Body of pancreas (tissue), 4 donors: Measurements from ENCODE around the gene PHKA2.

Experiments used
- CTCF ChIP-seq, 7 experiments: fragments of 450-650 bp in 4 of 7; fragments of 200-600 bp in 3 of 7; sonication (generic) in 3 of 7; IDR thresholded peaks; one replicate each; pipeline ENCODE4 v1.5.1; 2016 to 2019; ENCODE audit warnings: antibody characterized with exemption in 7 of 7
- POLR2A ChIP-seq, 3 donors: fragments of 450-650 bp; IDR thresholded peaks; one replicate each; pipeline ENCODE4 v1.6.1; 2016; ENCODE audit warnings: antibody characterized with exemption in 3 of 3, mild to moderate bottlenecking in 2 of 3

GRCh38 chrX:18894156-18894555, 89.8 kb downstream of the PHKA2 start:
- TF ChIP-seq CTCF (IDR thresholded peaks at IDR 0.05) (no peak), POLR2A (IDR thresholded peaks at IDR 0.05) (no peak)
